ENCODE data around the gene TNFRSF25. TPM values are rescaled to one million over a fixed set of nuclear protein-coding genes. Genes with fewer than 3 reads are reported as not detected.

Gene TNFRSF25
- total and polyA plus RNA-seq, 10 of the 15 experiments (the other 5 are each of a cell fraction or from before 2014, with no cell fraction given), result 0.23 to 8.6 (median 0.46) TPM; not detected in 5

DNA sequence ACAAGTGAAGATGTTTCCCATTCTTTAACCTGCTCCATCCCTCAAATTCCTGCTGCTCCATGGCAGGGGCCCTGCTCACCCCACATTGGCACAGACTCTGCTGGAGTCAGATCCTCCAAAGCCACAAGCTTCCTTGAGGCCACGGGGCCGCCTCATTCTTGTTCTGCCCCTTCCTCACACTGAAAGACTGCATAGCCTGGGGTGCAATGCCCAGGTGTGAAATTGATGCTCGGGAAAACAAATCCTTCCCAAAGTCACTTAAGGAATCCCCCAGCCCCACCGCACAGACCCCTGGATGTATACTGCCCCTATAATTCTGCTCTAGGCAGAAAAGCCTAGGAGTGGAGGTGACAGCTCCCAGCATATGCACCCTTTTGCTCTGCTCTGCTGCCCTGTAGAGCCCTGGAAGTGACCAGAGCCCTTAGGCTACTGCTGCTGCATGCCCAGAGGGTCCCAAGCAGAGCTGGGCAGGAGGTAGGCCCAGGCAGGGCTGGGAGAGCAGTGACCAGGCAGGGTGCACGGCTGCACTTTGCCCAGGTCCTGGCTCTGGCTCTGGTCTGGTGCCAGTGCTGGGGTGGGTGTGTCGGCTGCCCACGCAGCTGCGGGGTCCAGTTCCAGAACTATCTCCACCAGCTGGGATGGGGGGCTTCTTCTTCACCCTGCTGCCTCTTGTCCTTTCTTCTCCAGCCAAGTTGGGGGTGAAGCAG is 47.9 kb downstream of the TNFRSF25 start:
- RAD21 ChIA-PET (ENCODE audit: unreplicated experiment), result no interaction called here
- ATAC-seq (no peak), DNase-seq (ENCODE audit: low read depth, low spot score) (no peak), FAIRE-seq (no peak)
- H3K36me3 ChIP-seq (ENCODE audit: control insufficient read depth in 2 of 2, insufficient read depth in 2 of 2, low read length in 1 of 2), result no peaks in the 10 kb centered on the region
- SMC1A ChIA-PET (ENCODE audit: uncharacterized antibody, unreplicated experiment), result interaction anchor here (1.6 kb wide), 1 partner anchor 20 kb away, joined by 3 read pairs; no protein-coding TSS in a partner anchor
- intact Hi-C loops (cut with micrococcal nuclease; ENCODE audit: unreplicated experiment) (no loop called here), in situ Hi-C loops (cut with MboI) (no loop called here)
- H3K4me2 ChIP-seq (ENCODE audit: control insufficient read depth, insufficient read depth), result no peak overlapping the region
- POLR2A ChIA-PET, result no interaction called here
- no peak for TF ChIP-seq TCF3 (IDR thresholded peaks at IDR 0.05; ENCODE audit: borderline replicate concordance, insufficient read depth, low read depth, low read length)
- H3K9me3 ChIP-seq (replicated peaks; ENCODE audit: control insufficient read depth, insufficient read depth, low read length), result no peaks in the 10 kb centered on the region
- H3K79me2 ChIP-seq (ENCODE audit: control insufficient read depth, insufficient read depth, low read length), result no peaks in the 10 kb centered on the region
- no peaks in the 10 kb centered on the region; the same call in 1 of the 2 replicates for H4K20me1 ChIP-seq (ENCODE audit: control insufficient read depth, insufficient read depth)
- H3K9ac ChIP-seq (ENCODE audit: control insufficient read depth, insufficient read depth, low read length), result no peak overlapping the region
- no TSS peak for BruUV-seq (replicated peaks)
- 42% methylated on average over 8 of the region's 8 CpGs for WGBS (ENCODE audit: insufficient coverage, insufficient replicate concordance, low lambda C conversion rate, missing lambda C conversion rate)
- H3K27me3 ChIP-seq (replicated peaks in 1 of 2; ENCODE audit: control insufficient read depth in 2 of 2, insufficient read depth in 2 of 2, low read length in 1 of 2), result peaks cover 9 to 15% of the 10 kb centered on the region in 2 experiments; a peak in 3 of 4 replicates
- H3K27ac ChIP-seq (ENCODE audit: control insufficient read depth, insufficient read depth), result no peak overlapping the region
- H3K4me3 ChIP-seq, result no peak overlapping the region
- CTCF ChIA-PET, result interaction anchor here (11.8 kb wide), 1 partner anchor 21 kb away, joined by 86 read pairs; no protein-coding TSS in a partner anchor
- H3K4me1 ChIP-seq (ENCODE audit: control insufficient read depth, insufficient read depth, low read length), result peaks cover 16% of the 10 kb centered on the region
- H2AFZ ChIP-seq (ENCODE audit: control insufficient read depth, low read depth, low read length), result no peak overlapping the region

- Histone ChIP-seq H3K4me2 (ENCODE audit: control insufficient read depth, insufficient read depth) (no peak overlapping the region), H3K4me3 (no peak overlapping the region), H2AFZ (ENCODE audit: control insufficient read depth, low read depth, low read length) (no peak overlapping the region), H3K9me3 (replicated peaks; ENCODE audit: control insufficient read depth, insufficient read depth, low read length) (no peaks in the 10 kb centered on the region), H3K79me2 (ENCODE audit: control insufficient read depth, insufficient read depth, low read length) (no peaks in the 10 kb centered on the region), H3K4me1 (ENCODE audit: control insufficient read depth, insufficient read depth, low read length) (peaks cover 16% of the 10 kb centered on the region), H3K27me3 (replicated peaks in 1 of 2; ENCODE audit: control insufficient read depth in 2 of 2, insufficient read depth in 2 of 2, low read length in 1 of 2) (peaks cover 4 to 15% of the 10 kb centered on the region in 2 experiments; a peak in 3 of 4 replicates), H4K20me1 (ENCODE audit: control insufficient read depth, insufficient read depth) (no peaks in the 10 kb centered on the region; the same call in 1 of the 2 replicates), H3K36me3 (ENCODE audit: control insufficient read depth in 2 of 2, insufficient read depth in 2 of 2, low read length in 1 of 2) (no peaks in the 10 kb centered on the region), H3K9ac (ENCODE audit: control insufficient read depth, insufficient read depth, low read length) (no peak overlapping the region), H3K27ac (ENCODE audit: control insufficient read depth, insufficient read depth) (no peak overlapping the region)
- in situ Hi-C loops (cut with MboI), result no loop called here
- ChIA-PET POLR2A (no interaction called here), SMC1A (ENCODE audit: uncharacterized antibody, unreplicated experiment) (interaction anchor here (0.6 kb wide), 1 partner anchor 136 kb away, joined by 3 read pairs; no protein-coding TSS in a partner anchor), CTCF (interaction anchor here (11.8 kb wide), 1 partner anchor 22 kb away, joined by 86 read pairs; no protein-coding TSS in a partner anchor), RAD21 (ENCODE audit: unreplicated experiment) (no interaction called here)
- WGBS (ENCODE audit: insufficient coverage, insufficient replicate concordance, low lambda C conversion rate, missing lambda C conversion rate), result 42% methylated on average over 5 of the region's 5 CpGs
- intact Hi-C loops (cut with micrococcal nuclease; ENCODE audit: unreplicated experiment), result no loop called here
- FAIRE-seq (no peak), DNase-seq (ENCODE audit: low read depth, low spot score) (no peak), ATAC-seq (no peak)
- TF ChIP-seq BACH1 (IDR thresholded peaks at IDR 0.05; ENCODE audit: borderline replicate concordance), result no peak
- TF ChIP-seq EGR1 (IDR thresholded peaks at IDR 0.05; ENCODE audit: borderline replicate concordance in 1 of 2, low read depth in 2 of 2, low read length in 2 of 2), result no peak
- TF ChIP-seq FOXM1 (IDR thresholded peaks at IDR 0.05; ENCODE audit: low read depth, low read length), result no peak
- TF ChIP-seq IKZF1 (conservative IDR thresholded peaks at IDR 0.05), result no peak
- TF ChIP-seq, protein P1, sequence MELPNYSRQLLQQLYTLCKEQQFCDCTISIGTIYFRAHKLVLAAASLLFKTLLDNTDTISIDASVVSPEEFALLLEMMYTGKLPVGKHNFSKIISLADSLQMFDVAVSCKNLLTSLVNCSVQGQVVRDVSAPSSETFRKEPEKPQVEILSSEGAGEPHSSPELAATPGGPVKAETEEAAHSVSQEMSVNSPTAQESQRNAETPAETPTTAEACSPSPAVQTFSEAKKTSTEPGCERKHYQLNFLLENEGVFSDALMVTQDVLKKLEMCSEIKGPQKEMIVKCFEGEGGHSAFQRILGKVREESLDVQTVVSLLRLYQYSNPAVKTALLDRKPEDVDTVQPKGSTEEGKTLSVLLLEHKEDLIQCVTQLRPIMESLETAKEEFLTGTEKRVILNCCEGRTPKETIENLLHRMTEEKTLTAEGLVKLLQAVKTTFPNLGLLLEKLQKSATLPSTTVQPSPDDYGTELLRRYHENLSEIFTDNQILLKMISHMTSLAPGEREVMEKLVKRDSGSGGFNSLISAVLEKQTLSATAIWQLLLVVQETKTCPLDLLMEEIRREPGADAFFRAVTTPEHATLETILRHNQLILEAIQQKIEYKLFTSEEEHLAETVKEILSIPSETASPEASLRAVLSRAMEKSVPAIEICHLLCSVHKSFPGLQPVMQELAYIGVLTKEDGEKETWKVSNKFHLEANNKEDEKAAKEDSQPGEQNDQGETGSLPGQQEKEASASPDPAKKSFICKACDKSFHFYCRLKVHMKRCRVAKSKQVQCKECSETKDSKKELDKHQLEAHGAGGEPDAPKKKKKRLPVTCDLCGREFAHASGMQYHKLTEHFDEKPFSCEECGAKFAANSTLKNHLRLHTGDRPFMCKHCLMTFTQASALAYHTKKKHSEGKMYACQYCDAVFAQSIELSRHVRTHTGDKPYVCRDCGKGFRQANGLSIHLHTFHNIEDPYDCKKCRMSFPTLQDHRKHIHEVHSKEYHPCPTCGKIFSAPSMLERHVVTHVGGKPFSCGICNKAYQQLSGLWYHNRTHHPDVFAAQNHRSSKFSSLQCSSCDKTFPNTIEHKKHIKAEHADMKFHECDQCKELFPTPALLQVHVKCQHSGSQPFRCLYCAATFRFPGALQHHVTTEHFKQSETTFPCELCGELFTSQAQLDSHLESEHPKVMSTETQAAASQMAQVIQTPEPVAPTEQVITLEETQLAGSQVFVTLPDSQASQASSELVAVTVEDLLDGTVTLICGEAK (IDR thresholded peaks at IDR 0.05; ENCODE audit: borderline replicate concordance), result no peak
- no peak for TF ChIP-seq PML (IDR thresholded peaks at IDR 0.05; ENCODE audit: low read length)
- no peak for TF ChIP-seq ZSCAN29 (IDR thresholded peaks at IDR 0.05)
- no peak for TF ChIP-seq BCL11A (IDR thresholded peaks at IDR 0.05; ENCODE audit: low read depth, low read length)
- no TSS peak for BruUV-seq (replicated peaks)
Observed at GRCh38 chr1:6416906-6417305, 49.1 kb downstream of the TNFRSF25 start.
